ENCODE results near the gene MICA. TPM values are rescaled to one million over a fixed set of nuclear protein-coding genes. Genes with fewer than 3 reads are reported as not detected.
"Not testable (repeated sequence)": the region's sequence is repeated elsewhere in the genome, so short reads cannot be mapped to it uniquely, and the experiment has no call there.

MICA gene
- total RNA-seq, 4 donors from 2014 or later, result 17.4 to 33.2 (median 22.1) TPM

GRCh38 chr6:31395832-31396231 lies 7.6 kb upstream of the MICA start:
- H3K27me3 ChIP-seq, result no peaks in the 10 kb centered on the region
- H3K9me3 ChIP-seq, result no peaks in the 10 kb centered on the region
- WGBS, 2 donors (ENCODE audit: low coverage in 1 of 2), result 74 to 75% methylated on average over 6 to 7 of the region's 7 CpGs
- H3K27ac ChIP-seq, result no peak overlapping the region
- H3K4me3 ChIP-seq, result no peak overlapping the region
- H3K4me1 ChIP-seq, result peaks cover 0 to 27% (median 3%) of the 10 kb centered on the region in 3 donors
- ATAC-seq, result no peak
- no peak for TF ChIP-seq POLR2AphosphoS5 (IDR thresholded peaks at IDR 0.05)
- TF ChIP-seq EP300 (IDR thresholded peaks at IDR 0.05), result no peak
- TF ChIP-seq, protein P1, sequence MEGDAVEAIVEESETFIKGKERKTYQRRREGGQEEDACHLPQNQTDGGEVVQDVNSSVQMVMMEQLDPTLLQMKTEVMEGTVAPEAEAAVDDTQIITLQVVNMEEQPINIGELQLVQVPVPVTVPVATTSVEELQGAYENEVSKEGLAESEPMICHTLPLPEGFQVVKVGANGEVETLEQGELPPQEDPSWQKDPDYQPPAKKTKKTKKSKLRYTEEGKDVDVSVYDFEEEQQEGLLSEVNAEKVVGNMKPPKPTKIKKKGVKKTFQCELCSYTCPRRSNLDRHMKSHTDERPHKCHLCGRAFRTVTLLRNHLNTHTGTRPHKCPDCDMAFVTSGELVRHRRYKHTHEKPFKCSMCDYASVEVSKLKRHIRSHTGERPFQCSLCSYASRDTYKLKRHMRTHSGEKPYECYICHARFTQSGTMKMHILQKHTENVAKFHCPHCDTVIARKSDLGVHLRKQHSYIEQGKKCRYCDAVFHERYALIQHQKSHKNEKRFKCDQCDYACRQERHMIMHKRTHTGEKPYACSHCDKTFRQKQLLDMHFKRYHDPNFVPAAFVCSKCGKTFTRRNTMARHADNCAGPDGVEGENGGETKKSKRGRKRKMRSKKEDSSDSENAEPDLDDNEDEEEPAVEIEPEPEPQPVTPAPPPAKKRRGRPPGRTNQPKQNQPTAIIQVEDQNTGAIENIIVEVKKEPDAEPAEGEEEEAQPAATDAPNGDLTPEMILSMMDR (IDR thresholded peaks at IDR 0.05), result no peak
- TF ChIP-seq POLR2A (IDR thresholded peaks at IDR 0.05), result no peak
- H3K36me3 ChIP-seq, result no peaks in the 10 kb centered on the region

- WGBS, 2 donors (ENCODE audit: low coverage in 1 of 2), result 39% methylated on average over 4 to 6 of the region's 11 CpGs
- Histone ChIP-seq H3K9me3 (no peaks in the 10 kb centered on the region), H3K27ac (no peak overlapping the region), H3K4me3 (no peak overlapping the region), H3K4me1 (peaks cover 0 to 35% (median 3%) of the 10 kb centered on the region in 3 donors), H3K36me3 (no peaks in the 10 kb centered on the region), H3K27me3 (no peaks in the 10 kb centered on the region)
- TF ChIP-seq EP300 (IDR thresholded peaks at IDR 0.05), result no peak
- no peak for TF ChIP-seq POLR2A (IDR thresholded peaks at IDR 0.05)
- TF ChIP-seq, protein P1 (IDR thresholded peaks at IDR 0.05), result peak; percentile 83 to 96 (median 88)
- TF ChIP-seq POLR2AphosphoS5 (IDR thresholded peaks at IDR 0.05), result no peak
- ATAC-seq, result peak; percentile 46
Measured at GRCh38 chr6:31396422-31397152, 6.8 kb upstream of the MICA start.

GRCh38 chr6:31397153-31397499 lies 6.3 kb upstream of the MICA start:
- not testable (repeated sequence) for H3K27ac ChIP-seq

DNA sequence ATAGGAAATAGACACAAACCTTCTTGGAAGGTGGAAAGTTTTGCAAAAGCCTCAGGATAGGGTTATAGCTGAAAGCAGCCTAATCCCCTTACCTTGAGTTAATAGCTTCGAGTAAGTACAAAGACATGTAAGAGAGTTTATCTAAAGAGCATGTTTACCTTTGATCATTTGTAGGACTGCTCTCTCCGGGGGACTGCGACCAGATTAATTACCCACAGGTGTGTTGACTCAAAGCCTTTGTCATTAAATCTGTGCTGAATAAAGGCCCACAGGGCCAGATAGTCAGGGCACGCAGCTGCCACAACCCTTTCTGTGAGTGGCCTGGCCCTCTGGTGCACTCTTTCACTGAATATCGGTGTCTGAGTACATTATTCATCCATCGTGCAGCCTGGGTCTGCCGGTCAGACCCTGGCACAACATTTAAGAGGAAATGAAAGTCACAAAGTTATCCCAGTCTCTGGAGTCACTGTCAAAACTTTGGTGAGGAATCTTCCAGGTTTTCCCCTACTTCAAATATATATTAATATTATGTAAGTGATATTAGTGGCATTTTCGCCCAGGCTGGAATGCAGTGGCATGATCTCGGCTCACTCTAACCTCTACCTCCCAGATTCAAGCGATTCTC lies 5.4 kb upstream of the MICA start:
- H3K27ac ChIP-seq, result peak overlapping the region in 1 of 4 donors; percentile 28
- H3K36me3 ChIP-seq, result no peaks in the 10 kb centered on the region
- H3K9me3 ChIP-seq, result no peaks in the 10 kb centered on the region
- H3K4me3 ChIP-seq, result no peak overlapping the region
- H3K4me1 ChIP-seq, result peaks cover 0 to 49% (median 11%) of the 10 kb centered on the region in 3 donors
- no peak for ATAC-seq
- no peaks in the 10 kb centered on the region for H3K27me3 ChIP-seq
- WGBS, 2 donors (ENCODE audit: low coverage in 1 of 2), result 65 to 72% methylated on average over 6 to 8 of the region's 10 CpGs
- no peak for TF ChIP-seq POLR2A (IDR thresholded peaks at IDR 0.05)
- TF ChIP-seq EP300 (IDR thresholded peaks at IDR 0.05), result no peak
- TF ChIP-seq, protein P1 (IDR thresholded peaks at IDR 0.05), result no peak
- TF ChIP-seq POLR2AphosphoS5 (IDR thresholded peaks at IDR 0.05), result no peak

More at GRCh38 chr6:31397153-31397499, 6.3 kb upstream of the MICA start:
- 17 to 18% methylated on average over 8 of the region's 8 CpGs for WGBS, 2 donors (ENCODE audit: low coverage in 1 of 2)
- H3K4me1 ChIP-seq, result peaks cover 0 to 40% (median 4%) of the 10 kb centered on the region in 3 donors
- H3K9me3 ChIP-seq, ATAC-seq, H3K36me3 ChIP-seq, H3K4me3 ChIP-seq, H3K27me3 ChIP-seq: not testable (repeated sequence)

GRCh38 chr6:31399589-31400466 lies 3.6 kb upstream of the MICA start:
- WGBS, 2 donors (ENCODE audit: low coverage in 1 of 2), result 0% methylated on average over 1 of the region's 57 CpGs
- TF ChIP-seq POLR2A (IDR thresholded peaks at IDR 0.05) (peak; percentile 54 to 76), POLR2AphosphoS5 (IDR thresholded peaks at IDR 0.05) (peak; percentile 56), EP300 (IDR thresholded peaks at IDR 0.05) (no peak)
- TF ChIP-seq, protein P1 (IDR thresholded peaks at IDR 0.05), result peak; percentile 86 to 96 (median 95)
- Histone ChIP-seq H3K9me3 (no peaks in the 10 kb centered on the region), H3K27me3 (no peaks in the 10 kb centered on the region), H3K4me3 (peak overlapping the region; percentile 79 to 89), H3K27ac (peak overlapping the region; percentile 95 to 100 (median 98)), H3K36me3 (no peaks in the 10 kb centered on the region), H3K4me1 (peaks cover 0 to 64% (median 17%) of the 10 kb centered on the region in 3 donors)
- peak; percentile 86 for ATAC-seq

Data from gastroesophageal sphincter (tissue), 4 donors.